IMR-90 (cell line): ENCODE results near the gene PARVB. TPM values are rescaled to one million over a fixed set of nuclear protein-coding genes. Genes with fewer than 3 reads are reported as not detected.
A peak's percentile ranks its signal among the peaks of the same experiment; 100 is the strongest.

ENCODE experiments used
- ATAC-seq: fragments of 200-7000 bp; cut with Tn5 transposase; 2 replicates; pipeline ENCODE4 v1.9.1; 2020; ENCODE audit warnings: low read depth, mild to moderate bottlenecking, moderate library complexity
- BruUV-seq: library from RNA; stranded (reverse); fragments of 400-500 nt; replicated peaks from 2 replicates; lab custom pipeline; 2021; lab: Mats Ljungman, UMichigan
- CTCF ChIA-PET: fragments of 300-600 bp; formaldehyde crosslinking; extraction: SDS; loops from one replicate; lab custom pipeline; 2021; ENCODE audit warnings: antibody characterized with exemption; lab: Yijun Ruan, JAX
- POLR2A ChIA-PET: fragments of 300-600 bp; sonication (Branson Sonifier 250); formaldehyde crosslinking; loops from one replicate; lab custom pipeline; 2022; ENCODE audit warnings: antibody characterized with exemption; ENCODE audit not compliant: unreplicated experiment; lab: Charles Lee
- DNase-seq: peaks from one replicate; pipeline ENCODE4 v3.0.0; 2013
- H2AFZ ChIP-seq: replicated peaks from 2 replicates; pipeline ENCODE3; 2013; ENCODE audit warnings: low read length, mild to moderate bottlenecking; ENCODE audit not compliant: poor library complexity
- H2AK5ac ChIP-seq: 2 replicates; pipeline ENCODE4 v1.6.1; 2013; ENCODE audit warnings: low read depth, low read length, inconsistent platforms
- H2AK9ac ChIP-seq: replicated peaks from 2 replicates; pipeline ENCODE3; 2013; ENCODE audit warnings: mild to moderate bottlenecking, low read depth, low read length, moderate library complexity; ENCODE audit not compliant: poor library complexity
- H2BK120ac ChIP-seq: 2 replicates; pipeline ENCODE4 v1.6.1; 2013; ENCODE audit warnings: low read depth, low read length, inconsistent platforms
- H2BK15ac ChIP-seq: 3 replicates; pipeline ENCODE4 v1.6.1; 2013; ENCODE audit warnings: low read depth, low read length, inconsistent platforms
- H2BK20ac ChIP-seq: 2 replicates; pipeline ENCODE4 v1.6.1; 2013; ENCODE audit warnings: low read depth, mild to moderate bottlenecking, inconsistent platforms, low read length, moderate library complexity
- H2BK5ac ChIP-seq: 2 replicates; pipeline ENCODE4 v1.6.1; 2013; ENCODE audit warnings: mild to moderate bottlenecking, low read depth, low read length, inconsistent platforms; ENCODE audit not compliant: poor library complexity, severe bottlenecking
- H3K14ac ChIP-seq: replicated peaks from 2 replicates; pipeline ENCODE4 v1.6.1; 2013; ENCODE audit warnings: low read depth, low read length, inconsistent platforms
- H3K18ac ChIP-seq: 2 replicates; pipeline ENCODE4 v1.6.1; 2013; ENCODE audit warnings: low read depth, low read length, control low read depth
- H3K23ac ChIP-seq: 2 replicates; pipeline ENCODE4 v1.6.1; 2013; ENCODE audit warnings: low read depth, low read length, inconsistent platforms
- H3K27ac ChIP-seq: 2 replicates; pipeline ENCODE4 v1.5.1; 2013; ENCODE audit warnings: mild to moderate bottlenecking, control low read depth, low read length; ENCODE audit not compliant: insufficient read depth
- H3K27me3 ChIP-seq: 2 replicates; pipeline ENCODE4 v1.6.1; 2013; ENCODE audit warnings: low read length; ENCODE audit not compliant: control insufficient read depth, insufficient read depth
- H3K36me3 ChIP-seq: 2 replicates; pipeline ENCODE4 v1.6.1; 2013; ENCODE audit warnings: low read length, mixed read lengths; ENCODE audit not compliant: control insufficient read depth, insufficient read depth
- H3K4ac ChIP-seq: 2 replicates; pipeline ENCODE4 v1.6.1; 2013; ENCODE audit warnings: low read depth, low read length, inconsistent platforms
- H3K4me1 ChIP-seq: 2 replicates; pipeline ENCODE4 v1.6.1; 2013; ENCODE audit warnings: low read length, mixed read lengths; ENCODE audit not compliant: control insufficient read depth, insufficient read depth
- H3K4me2 ChIP-seq: 2 replicates; pipeline ENCODE4 v1.6.1; 2013; ENCODE audit warnings: low read depth, mild to moderate bottlenecking, control low read depth, low read length, moderate library complexity
- H3K4me3 ChIP-seq: 2 replicates; pipeline ENCODE4 v1.5.1; 2013; ENCODE audit warnings: low read depth, mild to moderate bottlenecking, control low read depth, low read length, moderate library complexity; ENCODE audit not compliant: insufficient read depth
- H3K56ac ChIP-seq: 2 replicates; pipeline ENCODE4 v1.6.1; 2013; ENCODE audit warnings: low read length, inconsistent platforms; ENCODE audit not compliant: insufficient read depth; ENCODE audit errors: extremely low read depth
- H3K79me1 ChIP-seq, 2 experiments: 2 replicates each; pipeline ENCODE4 v1.6.1; 2013; ENCODE audit warnings: low read length in 2 of 2, inconsistent platforms in 1 of 2, low read depth in 1 of 2
- H3K9ac ChIP-seq: 2 replicates; pipeline ENCODE4 v1.6.1; 2013; ENCODE audit warnings: low read depth, low read length, control low read depth
- H3K9me1 ChIP-seq: 2 replicates; pipeline ENCODE4 v1.6.1; 2013; ENCODE audit warnings: low read length, inconsistent platforms; ENCODE audit not compliant: insufficient read depth
- H3K9me3 ChIP-seq: 2 replicates; pipeline ENCODE4 v1.6.1; 2013; ENCODE audit warnings: low read length; ENCODE audit not compliant: control insufficient read depth, insufficient read depth
- H4K20me1 ChIP-seq: 2 replicates; pipeline ENCODE4 v1.6.1; 2013; ENCODE audit warnings: low read length, inconsistent platforms; ENCODE audit not compliant: insufficient read depth
- H4K5ac ChIP-seq: 2 replicates; pipeline ENCODE4 v1.6.1; 2013; ENCODE audit warnings: mild to moderate bottlenecking, low read depth, low read length, control low read depth
- H4K8ac ChIP-seq, 2 experiments: 2 replicates each; pipeline ENCODE4 v1.6.1; 2013; ENCODE audit warnings: low read depth in 2 of 2, low read length in 2 of 2, control low read depth in 1 of 2, inconsistent platforms in 1 of 2
- H4K91ac ChIP-seq: 2 replicates; pipeline ENCODE4 v1.6.1; 2013; ENCODE audit warnings: low read depth, low read length, inconsistent platforms; ENCODE audit not compliant: insufficient read depth
- CEBPB ChIP-seq: IDR thresholded peaks from 2 replicates; pipeline ENCODE4 v1.6.1; 2012; ENCODE audit warnings: low read depth, low read length, improper control_type of control experiment
- CHD1 ChIP-seq: IDR thresholded peaks from 2 replicates; pipeline ENCODE4 v1.6.1; 2012; ENCODE audit warnings: low read depth, low read length, improper control_type of control experiment
- MAFK ChIP-seq: IDR thresholded peaks from 2 replicates; pipeline ENCODE4 v1.6.1; 2012; ENCODE audit warnings: low read depth, low read length, improper control_type of control experiment
- POLR2A ChIP-seq: IDR thresholded peaks from 2 replicates; pipeline ENCODE4 v1.6.1; 2012; ENCODE audit warnings: mild to moderate bottlenecking, low read depth, low read length
- WGBS, 2 experiments: methylation state at CpG; one replicate each; pipeline versions ENCODE4 v1.1.5 to v1.1.7; 2013; ENCODE audit warnings: missing lambda C conversion rate in 2 of 2; ENCODE audit not compliant: insufficient read length in 1 of 2; ENCODE audit errors: extremely low coverage in 2 of 2; 5-methylcytosine and 5-hydroxymethylcytosine counted together
- dilution Hi-C: fragments of 300-500 bp; cut with HindIII; formaldehyde crosslinking; loops from one replicate; pipeline ENCODE4 v1.14.3; 2018; ENCODE audit warnings: low sequenced_read_pairs; ENCODE audit not compliant: unreplicated experiment
- in situ Hi-C: fragments of 300-500 bp; cut with MboI; formaldehyde crosslinking; loops from 3 replicates; pipeline ENCODE4 v1.14.3; 2019; ENCODE audit warnings: low sequenced_read_pairs, inconsistent platforms, mixed read lengths
- intact Hi-C: fragments of 100-400 bp; cut with micrococcal nuclease; formaldehyde crosslinking; loops from 2 replicates; pipeline ENCODE4 v1.10.0; 2022
- polyA plus RNA-seq, 3 experiments: library from polyadenylated mRNA; depleted of rRNA; stranded (reverse); fragments of >200 nt; gene quantifications; 2 replicates each; pipeline ENCODE4 v1.2.3, GENCODE V29; 2012; ENCODE audit warnings: low replicate concordance in 1 of 3
- total RNA-seq: library from RNA; depleted of rRNA; stranded (reverse); fragments of >200 nt; gene quantifications from 2 replicates; pipeline ENCODE4 v1.2.3, GENCODE V29; 2012
- TF ChIP-seq, protein P1 (sequence below): fragments of 150-350 bp; IDR thresholded peaks from 2 replicates; pipeline ENCODE4 v1.6.1; 2017; ENCODE audit warnings: mild to moderate bottlenecking, antibody characterized with exemption, low read length, low read depth
- TF ChIP-seq, protein P2 (sequence below): fragments of 150-350 bp; IDR thresholded peaks from 2 replicates; pipeline ENCODE4 v1.6.1; 2016; ENCODE audit warnings: low read depth, mild to moderate bottlenecking, low read length, moderate library complexity, borderline replicate concordance

PARVB gene
- total and polyA plus RNA-seq, 2 of the 4 experiments (the other 2 are of a cell fraction): 44.3 to 53.9 TPM

DNA sequence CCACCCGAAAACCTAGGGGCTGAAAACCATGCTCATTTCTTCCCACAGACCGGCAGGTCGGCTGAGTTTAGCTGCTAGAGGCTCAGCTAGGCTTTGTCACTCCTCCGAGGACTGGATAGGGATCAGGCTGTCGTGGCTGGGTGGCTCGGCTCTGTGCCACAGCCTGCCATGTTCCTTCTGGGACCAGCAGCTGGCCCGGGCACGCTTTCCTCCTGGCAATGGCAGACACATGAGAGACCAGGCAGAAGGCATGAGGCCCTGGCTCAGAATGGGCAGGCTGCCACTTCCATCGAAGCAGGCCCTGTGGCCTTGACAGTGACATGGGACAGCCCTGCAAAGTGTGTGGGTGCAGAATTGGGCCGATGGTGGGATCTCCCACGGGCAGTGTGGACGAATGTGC is 177.6 kb downstream of the PARVB start:
- peak overlapping the region; percentile 81; the same call in 1 of the 2 replicates for H3K27ac ChIP-seq
- in situ Hi-C loops: no loop called here
- H4K91ac ChIP-seq: peak overlapping the region; percentile 94
- WGBS, 2 experiments: 71% methylated on average over 4 of the region's 12 CpGs; no CpG with 5 or more reads in 1 of the 2 experiments
- POLR2A ChIA-PET: no interaction called here
- no peaks in the 10 kb centered on the region for H3K36me3 ChIP-seq
- peaks cover 20% of the 10 kb centered on the region for H3K4me1 ChIP-seq
- no peak overlapping the region for H2BK5ac ChIP-seq
- H3K4me2 ChIP-seq: no peak overlapping the region
- no peaks in the 10 kb centered on the region for H3K79me1 ChIP-seq
- ATAC-seq: no peak
- peak overlapping the region; percentile 71 for H2AFZ ChIP-seq
- H4K8ac ChIP-seq: peak overlapping the region; percentile 78 to 98; a peak in 3 of 4 replicates
- TF ChIP-seq, protein P1, sequence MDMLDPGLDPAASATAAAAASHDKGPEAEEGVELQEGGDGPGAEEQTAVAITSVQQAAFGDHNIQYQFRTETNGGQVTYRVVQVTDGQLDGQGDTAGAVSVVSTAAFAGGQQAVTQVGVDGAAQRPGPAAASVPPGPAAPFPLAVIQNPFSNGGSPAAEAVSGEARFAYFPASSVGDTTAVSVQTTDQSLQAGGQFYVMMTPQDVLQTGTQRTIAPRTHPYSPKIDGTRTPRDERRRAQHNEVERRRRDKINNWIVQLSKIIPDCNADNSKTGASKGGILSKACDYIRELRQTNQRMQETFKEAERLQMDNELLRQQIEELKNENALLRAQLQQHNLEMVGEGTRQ: no peak
- TF ChIP-seq CEBPB: no peak
- TF ChIP-seq, protein P2, sequence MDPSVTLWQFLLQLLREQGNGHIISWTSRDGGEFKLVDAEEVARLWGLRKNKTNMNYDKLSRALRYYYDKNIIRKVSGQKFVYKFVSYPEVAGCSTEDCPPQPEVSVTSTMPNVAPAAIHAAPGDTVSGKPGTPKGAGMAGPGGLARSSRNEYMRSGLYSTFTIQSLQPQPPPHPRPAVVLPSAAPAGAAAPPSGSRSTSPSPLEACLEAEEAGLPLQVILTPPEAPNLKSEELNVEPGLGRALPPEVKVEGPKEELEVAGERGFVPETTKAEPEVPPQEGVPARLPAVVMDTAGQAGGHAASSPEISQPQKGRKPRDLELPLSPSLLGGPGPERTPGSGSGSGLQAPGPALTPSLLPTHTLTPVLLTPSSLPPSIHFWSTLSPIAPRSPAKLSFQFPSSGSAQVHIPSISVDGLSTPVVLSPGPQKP: no peak
- TF ChIP-seq MAFK: no peak
- TF ChIP-seq POLR2A: no peak
- TF ChIP-seq CHD1: no peak
- H4K20me1 ChIP-seq: no peaks in the 10 kb centered on the region
- no peak overlapping the region for H3K56ac ChIP-seq
- H3K4me3 ChIP-seq: no peak overlapping the region
- H3K9me3 ChIP-seq: no peaks in the 10 kb centered on the region
- H3K27me3 ChIP-seq: peaks cover 5% of the 10 kb centered on the region
- peak overlapping the region; percentile 88 for H3K4ac ChIP-seq
- H2AK5ac ChIP-seq: peak overlapping the region; percentile 69
- peak overlapping the region; percentile 23 for H2AK9ac ChIP-seq
- BruUV-seq: no TSS peak
- H3K18ac ChIP-seq: peak overlapping the region; percentile 77
- intact Hi-C loops: no loop called here
- H3K9ac ChIP-seq: no peak overlapping the region
- H2BK15ac ChIP-seq: peak overlapping the region; percentile 89; the same call in 2 of the 3 replicates
- H2BK120ac ChIP-seq: peak overlapping the region; percentile 80
- no peak overlapping the region for H3K23ac ChIP-seq
- peak overlapping the region; percentile 69 for H4K5ac ChIP-seq
- H2BK20ac ChIP-seq: peak overlapping the region; percentile 12; the same call in 1 of the 2 replicates
- dilution Hi-C loops: no loop called here
- no peak for DNase-seq
- CTCF ChIA-PET: no interaction called here
- peak overlapping the region; percentile 71 for H3K14ac ChIP-seq
- H3K9me1 ChIP-seq: peaks cover 10% of the 10 kb centered on the region
